Occipital lobe (tissue), 2 donors: ENCODE measurements around the gene KCNIP4. TPM values are rescaled to one million over a fixed set of nuclear protein-coding genes. Genes with fewer than 3 reads are reported as not detected.

Experiments used
- DNase-seq: peaks from one replicate; lab custom pipeline; 2025; lab: John Stamatoyannopoulos, UW
- total RNA-seq: library from RNA; depleted of rRNA; stranded (reverse); fragments of >200 nt; gene quantifications from one replicate; pipeline ENCODE4 v1.2.3, GENCODE V29; 2014

KCNIP4 gene
- total RNA-seq, 1 donor from 2014 or later = 19.8 TPM

GRCh38 chr4:21901281-21901680 is 47.3 kb downstream of the KCNIP4 start:
- no peak for DNase-seq

DNA sequence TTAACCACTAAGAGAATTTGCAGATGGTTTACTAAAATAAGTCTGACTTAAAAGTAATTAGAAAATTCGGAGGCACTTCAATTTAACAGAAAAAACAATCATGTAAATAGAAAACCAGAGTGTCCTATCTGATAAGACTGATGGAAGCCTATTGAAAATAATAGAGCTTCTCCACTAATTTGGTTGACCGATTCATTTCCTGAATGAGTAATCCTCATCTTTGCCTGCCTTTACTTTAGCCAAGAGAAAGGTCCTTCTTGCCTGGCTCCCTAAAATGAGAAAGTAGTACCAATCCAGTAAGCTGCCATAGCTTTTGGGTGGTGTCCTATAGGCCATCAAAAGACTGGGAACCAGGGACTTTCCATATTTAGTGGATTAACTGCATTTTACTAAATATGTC is 48.4 kb downstream of the KCNIP4 start:
- DNase-seq = no peak

DNA sequence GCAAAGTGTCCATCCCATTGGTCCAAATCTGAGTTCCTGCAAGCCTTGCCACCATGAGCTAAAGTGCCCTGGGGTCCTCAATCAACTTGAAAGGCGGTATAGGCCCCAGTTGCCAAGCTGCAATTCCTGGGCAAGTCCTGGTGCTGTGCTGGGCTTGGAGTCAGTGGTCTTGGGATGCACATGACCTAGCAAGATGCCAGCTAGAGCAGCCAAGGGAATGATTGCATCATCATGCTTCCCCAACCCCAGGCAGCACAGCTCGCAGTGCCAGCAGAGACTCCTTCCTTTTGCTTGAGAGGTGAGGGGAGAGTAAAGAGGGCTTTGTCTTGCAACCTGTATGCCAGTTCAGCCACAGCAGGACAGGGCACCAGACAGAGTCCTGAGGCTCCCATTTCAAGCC is 50.5 kb downstream of the KCNIP4 start:
- no peak for DNase-seq

- no peak for DNase-seq
These were observed 51.8 kb downstream of the KCNIP4 start for GRCh38 chr4:21896767-21897166.

DNA sequence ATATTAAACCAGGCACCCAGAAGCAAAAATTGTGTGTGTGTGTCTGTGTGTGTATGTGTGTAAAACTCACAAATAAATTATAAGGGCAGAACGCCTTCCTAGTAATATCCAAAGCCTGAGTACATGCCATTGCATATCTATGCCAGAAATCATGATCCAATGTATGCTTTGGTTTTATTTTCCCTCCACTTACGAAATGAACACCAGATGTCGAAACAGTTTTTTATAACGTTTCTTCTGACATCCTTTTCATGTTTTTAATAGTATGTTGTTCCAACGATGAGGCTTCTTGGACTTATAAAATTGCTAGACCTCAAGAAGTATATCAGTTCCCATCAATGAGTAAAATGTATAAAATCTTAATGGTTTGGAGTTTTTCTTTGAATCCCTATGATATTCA is 55.4 kb downstream of the KCNIP4 start:
- DNase-seq = no peak

GRCh38 chr4:21890231-21890630 is 58.3 kb downstream of the KCNIP4 start:
- no peak for DNase-seq

GRCh38 chr4:21888195-21888976 is 60.2 kb downstream of the KCNIP4 start:
- no peak for DNase-seq

- DNase-seq = no peak
These were observed 61.1 kb downstream of the KCNIP4 start for GRCh38 chr4:21887481-21887880.

- DNase-seq = no peak
These were observed 62.8 kb downstream of the KCNIP4 start for GRCh38 chr4:21885770-21886169.

- DNase-seq = no peak
These were observed 63.3 kb downstream of the KCNIP4 start for GRCh38 chr4:21885241-21885640.

DNA sequence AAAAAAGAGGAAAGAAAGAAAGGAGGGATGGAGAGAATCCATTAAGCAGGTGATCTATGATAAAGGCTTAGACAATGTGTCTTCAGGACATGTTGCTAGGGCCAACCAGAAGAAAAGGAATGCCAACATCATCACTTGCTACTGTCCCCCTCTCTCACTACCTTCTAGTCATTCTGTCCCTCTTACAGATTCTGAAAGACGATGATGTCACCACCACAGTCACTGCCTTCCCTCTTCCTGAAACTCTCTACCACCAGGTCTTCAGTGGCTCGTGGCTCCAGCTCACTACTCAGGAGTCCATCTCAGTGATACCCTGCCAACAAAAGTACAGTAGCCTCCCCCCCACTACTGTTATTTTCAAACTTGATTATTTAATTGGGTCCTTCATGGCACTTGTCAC is 64.0 kb downstream of the KCNIP4 start:
- no peak for DNase-seq

- DNase-seq = no peak
These were observed 66.3 kb downstream of the KCNIP4 start for GRCh38 chr4:21882051-21882839.

GRCh38 chr4:21879187-21879586 is 69.4 kb downstream of the KCNIP4 start:
- DNase-seq = no peak

GRCh38 chr4:21876711-21877110 is 71.9 kb downstream of the KCNIP4 start:
- no peak for DNase-seq

DNA sequence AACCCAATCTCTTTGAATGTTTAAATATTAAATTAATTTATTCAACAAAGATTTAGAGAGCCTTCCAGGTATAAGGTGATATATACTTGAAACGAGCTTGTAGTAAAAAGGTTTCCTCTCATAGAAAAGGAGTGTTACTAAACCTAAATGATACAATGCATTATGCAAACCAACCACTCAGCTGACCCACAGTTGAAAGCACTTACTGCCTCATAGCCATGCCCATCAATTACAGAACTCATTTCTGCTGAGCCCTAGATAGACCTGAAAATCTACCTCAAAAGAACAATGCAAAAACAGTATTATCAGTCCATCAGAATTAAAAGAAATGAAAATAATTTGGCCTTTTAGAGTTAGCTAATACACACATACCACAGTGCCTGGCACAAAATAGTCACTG is 75.4 kb downstream of the KCNIP4 start:
- DNase-seq = no peak

DNA sequence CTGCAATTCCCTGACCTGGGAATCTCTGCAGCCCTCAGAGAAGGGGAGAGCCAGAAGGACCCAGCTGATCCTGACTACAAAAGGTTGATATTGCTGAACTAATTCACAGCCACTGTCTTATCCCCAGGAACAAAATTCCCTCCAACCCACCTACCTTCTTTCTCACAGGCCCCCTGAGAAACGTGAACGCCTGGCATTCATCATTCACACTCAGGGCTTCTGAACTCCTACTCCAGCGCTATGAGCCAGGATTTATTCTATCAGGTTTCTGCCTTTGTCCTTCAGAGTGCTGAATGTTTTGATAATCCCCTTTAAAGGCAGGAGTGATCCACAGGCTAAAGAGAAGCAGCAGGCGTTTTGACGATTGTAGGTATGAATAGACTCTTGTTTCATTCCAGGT is 76.5 kb downstream of the KCNIP4 start:
- DNase-seq = no peak

GRCh38 chr4:21869978-21870745 is 78.4 kb downstream of the KCNIP4 start:
- no peak for DNase-seq

- no peak for DNase-seq
These were observed 83.9 kb downstream of the KCNIP4 start for GRCh38 chr4:21864686-21865085.

DNA sequence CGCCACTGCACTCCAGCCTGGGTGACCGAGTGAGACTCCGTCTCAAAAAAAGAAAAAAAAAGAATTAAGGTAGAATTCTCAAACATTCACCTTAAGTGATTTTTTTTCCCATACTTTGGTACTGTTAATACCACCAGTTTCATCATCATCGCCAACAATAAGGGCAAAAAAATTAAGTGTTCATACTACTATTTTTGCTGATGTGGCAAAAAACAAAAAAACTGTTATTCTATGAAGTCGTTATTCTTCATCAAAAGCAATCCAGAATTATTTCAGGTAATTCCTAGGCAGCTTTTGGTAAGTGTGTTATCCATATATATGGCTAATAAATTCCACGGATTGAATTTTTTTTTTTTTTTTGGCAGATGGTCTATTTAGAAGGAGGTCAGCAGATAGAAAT is 85.7 kb downstream of the KCNIP4 start:
- DNase-seq = no peak

DNA sequence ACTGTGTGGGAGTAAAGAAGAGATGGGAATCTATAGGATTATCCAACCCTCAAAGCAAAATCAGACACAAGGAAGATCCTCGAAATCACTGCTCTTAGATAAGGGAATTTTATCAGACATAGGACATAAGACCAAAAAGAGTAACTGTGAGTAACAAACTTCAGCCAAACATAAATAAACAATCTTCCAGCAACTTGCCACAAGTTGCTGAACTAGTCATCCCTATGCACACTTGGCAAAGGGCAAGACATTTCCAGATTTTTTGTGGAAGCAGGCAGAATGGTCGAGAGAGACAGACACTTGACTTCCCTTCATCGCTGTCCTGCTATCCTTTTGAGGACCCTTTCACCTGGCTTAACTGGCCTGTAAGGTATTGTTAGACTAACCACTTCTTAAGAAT is 89.6 kb downstream of the KCNIP4 start:
- DNase-seq = no peak

DNA sequence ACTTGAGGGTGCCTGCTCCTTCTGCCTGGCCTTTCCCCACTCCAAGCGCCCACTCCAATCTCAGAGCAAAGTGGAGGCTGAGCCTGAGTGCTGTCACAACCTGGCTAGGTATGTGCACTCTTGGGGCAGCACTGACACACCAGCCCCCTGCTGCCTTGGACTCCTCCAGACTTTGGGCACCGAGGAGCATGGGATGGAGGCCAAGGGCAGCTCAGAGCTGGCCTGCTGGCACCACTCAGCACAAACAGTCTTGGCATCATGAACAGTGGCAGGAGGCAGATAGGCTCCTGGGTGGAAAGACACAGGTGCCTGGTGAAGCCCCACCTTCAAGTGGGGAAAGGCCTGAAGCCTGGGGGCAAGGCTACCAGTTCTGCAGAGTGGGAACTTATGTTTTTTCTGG is 91.8 kb downstream of the KCNIP4 start:
- DNase-seq = no peak

- DNase-seq = no peak
These were observed 92.3 kb downstream of the KCNIP4 start for GRCh38 chr4:21856301-21856700.
